Endodermal cell (in vitro differentiated cells): ENCODE data around the gene SPATA46. TPM values are rescaled to one million over a fixed set of nuclear protein-coding genes. Genes with fewer than 3 reads are reported as not detected.

Experiments used
- DNase-seq: peaks from one replicate; pipeline ENCODE4 v3.0.0-alpha.2; 2017
- H3K27ac ChIP-seq: 2 replicates; pipeline ENCODE4 v1.5.1; 2013; ENCODE audit warnings: mild to moderate bottlenecking, low read depth, low read length, moderate library complexity
- H3K27me3 ChIP-seq: 2 replicates; pipeline ENCODE4 v1.6.1; 2013; ENCODE audit warnings: mild to moderate bottlenecking, low read length, moderate library complexity; ENCODE audit not compliant: insufficient read depth, control insufficient read depth, poor library complexity, severe bottlenecking
- H3K36me3 ChIP-seq: 2 replicates; pipeline ENCODE4 v1.7.0; 2013; ENCODE audit warnings: mild to moderate bottlenecking, low read length, moderate library complexity; ENCODE audit not compliant: control insufficient read depth, insufficient read depth
- H3K4me1 ChIP-seq: one replicate; pipeline ENCODE4 v1.7.0; 2013; ENCODE audit warnings: low read length; ENCODE audit not compliant: control insufficient read depth, insufficient read depth
- H3K4me3 ChIP-seq: 2 replicates; pipeline ENCODE4 v1.5.1; 2013; ENCODE audit warnings: mild to moderate bottlenecking, low read length, moderate library complexity
- H3K9ac ChIP-seq: 2 replicates; pipeline ENCODE4 v1.6.1; 2013; ENCODE audit warnings: mild to moderate bottlenecking, low read length, moderate library complexity; ENCODE audit not compliant: poor library complexity, severe bottlenecking; ENCODE audit errors: extremely low read depth
- H3K9me3 ChIP-seq: 2 replicates; pipeline ENCODE4 v1.6.1; 2013; ENCODE audit warnings: mild to moderate bottlenecking, low read length, moderate library complexity; ENCODE audit not compliant: control insufficient read depth
- H3K27ac Mint-ChIP-seq: 2 replicates; pipeline ENCODE4 v1.8.0; 2020; ENCODE audit warnings: mixed read lengths
- H3K27me3 Mint-ChIP-seq: 2 replicates; pipeline ENCODE4 v1.8.0; 2021; ENCODE audit warnings: mild to moderate bottlenecking, mixed read lengths; ENCODE audit not compliant: insufficient read depth
- H3K36me3 Mint-ChIP-seq: 2 replicates; pipeline ENCODE4 v1.8.0; 2020; ENCODE audit warnings: low read depth, mixed read lengths
- H3K4me1 Mint-ChIP-seq: 2 replicates; pipeline ENCODE4 v1.8.0; 2020; ENCODE audit warnings: mixed read lengths
- H3K4me3 Mint-ChIP-seq: 2 replicates; pipeline ENCODE4 v1.8.0; 2020; ENCODE audit warnings: mild to moderate bottlenecking, moderate library complexity, mixed read lengths
- H3K9me3 Mint-ChIP-seq: 2 replicates; pipeline ENCODE4 v1.8.0; 2020; ENCODE audit warnings: mild to moderate bottlenecking, mixed read lengths
- CTCF ChIP-seq: fragments of 200-600 bp; sonication (generic); conservative IDR thresholded peaks from 2 replicates; pipeline ENCODE4 v1.5.0; 2021; ENCODE audit warnings: antibody characterized with exemption, mild to moderate bottlenecking
- WGBS, 2 experiments: methylation state at CpG; one replicate each; pipeline versions ENCODE4 v1.1.5 to v1.1.7; 2013; ENCODE audit warnings: missing lambda C conversion rate in 2 of 2, mixed read lengths in 1 of 2; ENCODE audit not compliant: insufficient coverage in 1 of 2, insufficient read length in 1 of 2; 5-methylcytosine and 5-hydroxymethylcytosine counted together
- total RNA-seq, 2 donors: library from RNA; stranded (reverse); fragmentation: NEBNext Ultra II Directional in 1 of 2; extraction: Animal tissue kit (Norgen Biotek cat#: 25700) in 1 of 2; gene quantifications; 2 replicates in 1 of 2; 3 replicates in 1 of 2; pipeline ENCODE4 v1.2.1, GENCODE V29; 2021

The SPATA46 gene
- total RNA-seq, 2 donors from 2014 or later: not detected

DNA sequence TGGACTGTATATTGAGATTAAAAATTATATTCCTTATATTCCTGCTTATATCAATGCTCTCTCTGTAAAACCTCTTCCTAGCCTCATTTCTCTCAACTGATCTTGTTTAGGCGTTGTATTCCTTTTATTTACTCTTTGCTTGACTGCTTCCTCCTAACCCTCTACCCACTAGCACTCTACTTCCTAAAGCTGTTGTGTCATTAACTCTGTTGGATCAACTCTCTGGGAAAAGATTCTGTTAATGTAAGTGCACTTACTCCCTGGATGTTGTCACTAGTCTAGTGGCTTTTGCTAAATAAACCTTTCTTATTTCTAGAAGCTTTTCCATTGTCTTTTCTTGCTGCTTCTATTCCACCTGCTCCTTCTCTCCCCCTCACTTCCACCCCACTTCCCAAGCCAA lies 6.5 kb downstream of the SPATA46 start:
- Mint-ChIP-seq H3K4me3 (no peak overlapping the region), H3K27ac (no peak overlapping the region), H3K36me3 (no peaks in the 10 kb centered on the region), H3K27me3 (peaks cover 24% of the 10 kb centered on the region), H3K9me3 (no peaks in the 10 kb centered on the region), H3K4me1 (peaks cover 13% of the 10 kb centered on the region)
- Histone ChIP-seq H3K4me1 (peaks cover 7% of the 10 kb centered on the region), H3K36me3 (no peaks in the 10 kb centered on the region), H3K9ac (no peak overlapping the region), H3K27ac (no peak overlapping the region), H3K27me3 (peaks cover 19% of the 10 kb centered on the region), H3K9me3 (no peaks in the 10 kb centered on the region), H3K4me3 (no peak overlapping the region)
- TF ChIP-seq CTCF: no peak
- WGBS, 2 experiments: 91% methylated on average over 1 of the region's 1 CpG; no CpG with 5 or more reads in 1 of the 2 experiments
- DNase-seq: no peak

- no peak overlapping the region for H3K9ac ChIP-seq
- H3K27ac ChIP-seq: no peak overlapping the region
- Mint-ChIP-seq H3K27me3 (peaks cover 19% of the 10 kb centered on the region), H3K9me3 (no peaks in the 10 kb centered on the region), H3K27ac (no peak overlapping the region), H3K4me3 (no peak overlapping the region), H3K4me1 (peaks cover 13% of the 10 kb centered on the region), H3K36me3 (no peaks in the 10 kb centered on the region)
- H3K4me3 ChIP-seq: no peak overlapping the region
- TF ChIP-seq CTCF: no peak
- peaks cover 7% of the 10 kb centered on the region for H3K4me1 ChIP-seq
- 93 to 94% methylated on average over 3 to 7 of the region's 7 CpGs for WGBS, 2 experiments
- peaks cover 19% of the 10 kb centered on the region for H3K27me3 ChIP-seq
- no peaks in the 10 kb centered on the region for H3K36me3 ChIP-seq
- DNase-seq: no peak
- no peaks in the 10 kb centered on the region for H3K9me3 ChIP-seq
Measured at GRCh38 chr1:162369571-162369970, 7.1 kb downstream of the SPATA46 start.

DNA sequence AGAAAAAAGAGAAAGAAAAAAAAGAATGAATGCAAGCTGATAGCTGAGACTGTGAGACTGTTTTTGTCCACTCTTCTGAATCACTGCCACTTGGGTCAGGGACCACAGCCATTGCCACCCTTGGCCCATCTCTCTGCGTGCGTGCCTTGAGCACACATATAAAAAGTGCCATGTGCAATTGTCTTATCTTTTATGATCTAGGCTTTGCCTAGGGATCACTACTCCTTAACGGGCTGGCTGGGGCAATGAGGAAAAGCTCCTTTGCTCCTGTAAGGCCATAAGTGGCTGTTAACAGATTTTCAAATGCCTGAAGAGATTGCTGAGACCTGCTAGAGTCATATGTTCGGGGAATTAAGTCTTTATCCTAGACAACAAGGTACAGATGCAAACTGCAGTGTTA lies 8.2 kb downstream of the SPATA46 start:
- Mint-ChIP-seq H3K4me1 (peaks cover 12% of the 10 kb centered on the region), H3K9me3 (no peaks in the 10 kb centered on the region), H3K36me3 (no peaks in the 10 kb centered on the region), H3K27ac (no peak overlapping the region), H3K4me3 (no peak overlapping the region), H3K27me3 (peaks cover 13% of the 10 kb centered on the region)
- Histone ChIP-seq H3K27ac (no peak overlapping the region), H3K27me3 (peaks cover 11% of the 10 kb centered on the region), H3K36me3 (no peaks in the 10 kb centered on the region), H3K9me3 (no peaks in the 10 kb centered on the region), H3K4me1 (peaks cover 7% of the 10 kb centered on the region), H3K9ac (no peak overlapping the region), H3K4me3 (no peak overlapping the region)
- no peak for DNase-seq
- TF ChIP-seq CTCF: no peak
- WGBS, 2 experiments: 69 to 97% methylated on average over 2 to 4 of the region's 4 CpGs
